NCI-H345 (cell line): ENCODE measurements around the gene CCDC110.
A peak's percentile ranks its signal among the peaks of the same experiment; 100 is the strongest.

Experiments
- DNase-seq: peaks from one replicate; lab custom pipeline; 2025; lab: John Stamatoyannopoulos, UW

Gene CCDC110

GRCh38 chr4:185421366-185422124 lies 50.0 kb downstream of the CCDC110 start:
- DNase-seq, result no peak

- DNase-seq, result no peak
These were observed 54.6 kb downstream of the CCDC110 start for GRCh38 chr4:185416955-185417354.

GRCh38 chr4:185412412-185412811 lies 59.1 kb downstream of the CCDC110 start:
- no peak for DNase-seq

GRCh38 chr4:185411849-185412248 lies 59.7 kb downstream of the CCDC110 start:
- no peak for DNase-seq

- DNase-seq, result no peak
These were observed 63.1 kb downstream of the CCDC110 start for GRCh38 chr4:185408432-185408831.

GRCh38 chr4:185405296-185405999 lies 66.1 kb downstream of the CCDC110 start:
- DNase-seq, result no peak

GRCh38 chr4:185404031-185404430 lies 67.5 kb downstream of the CCDC110 start:
- DNase-seq, result no peak

GRCh38 chr4:185399466-185399865 lies 72.1 kb downstream of the CCDC110 start:
- DNase-seq, result no peak

- no peak for DNase-seq
These were observed 72.9 kb downstream of the CCDC110 start for GRCh38 chr4:185398618-185399017.

- peak; percentile 23 for DNase-seq
These were observed 74.7 kb downstream of the CCDC110 start, which contains the start of gene ANKRD37 for GRCh38 chr4:185396724-185397385. Gene ANKRD37, plus strand, starts transcription at chr4:185396841. Its CDS starts 83 bp downstream, at chr4:185396924.

- peak; percentile 93 for DNase-seq
These were observed 75.4 kb downstream of the CCDC110 start for GRCh38 chr4:185395956-185396723.

GRCh38 chr4:185395238-185395955 lies 76.1 kb downstream of the CCDC110 start, which contains the start of gene LRP2BP:
Gene LRP2BP, minus strand, starts transcription at chr4:185395924. Its CDS starts 17,738 bp downstream, at chr4:185378186.
- DNase-seq, result no peak
